Fibroblast of lung (primary cell): Measurements from ENCODE around the gene TIPRL.

Experiments
- EZH2 ChIP-seq: IDR thresholded peaks from 2 replicates; pipeline ENCODE4 v1.5.1; 2012; ENCODE audit warnings: low read length, control low read depth, mild to moderate bottlenecking; ENCODE audit errors: missing control alignments
- TF ChIP-seq, protein P1 (sequence below), 2 donors: IDR thresholded peaks in 1 of 2; conservative IDR thresholded peaks in 1 of 2; 1 replicate in 1 of 2; 2 replicates in 1 of 2; pipeline ENCODE4 v1.5.1; 2011 to 2012; ENCODE audit warnings: low read length in 2 of 2, control low read depth in 1 of 2, inconsistent platforms in 1 of 2, low read depth in 1 of 2, mild to moderate bottlenecking in 1 of 2

DNA sequence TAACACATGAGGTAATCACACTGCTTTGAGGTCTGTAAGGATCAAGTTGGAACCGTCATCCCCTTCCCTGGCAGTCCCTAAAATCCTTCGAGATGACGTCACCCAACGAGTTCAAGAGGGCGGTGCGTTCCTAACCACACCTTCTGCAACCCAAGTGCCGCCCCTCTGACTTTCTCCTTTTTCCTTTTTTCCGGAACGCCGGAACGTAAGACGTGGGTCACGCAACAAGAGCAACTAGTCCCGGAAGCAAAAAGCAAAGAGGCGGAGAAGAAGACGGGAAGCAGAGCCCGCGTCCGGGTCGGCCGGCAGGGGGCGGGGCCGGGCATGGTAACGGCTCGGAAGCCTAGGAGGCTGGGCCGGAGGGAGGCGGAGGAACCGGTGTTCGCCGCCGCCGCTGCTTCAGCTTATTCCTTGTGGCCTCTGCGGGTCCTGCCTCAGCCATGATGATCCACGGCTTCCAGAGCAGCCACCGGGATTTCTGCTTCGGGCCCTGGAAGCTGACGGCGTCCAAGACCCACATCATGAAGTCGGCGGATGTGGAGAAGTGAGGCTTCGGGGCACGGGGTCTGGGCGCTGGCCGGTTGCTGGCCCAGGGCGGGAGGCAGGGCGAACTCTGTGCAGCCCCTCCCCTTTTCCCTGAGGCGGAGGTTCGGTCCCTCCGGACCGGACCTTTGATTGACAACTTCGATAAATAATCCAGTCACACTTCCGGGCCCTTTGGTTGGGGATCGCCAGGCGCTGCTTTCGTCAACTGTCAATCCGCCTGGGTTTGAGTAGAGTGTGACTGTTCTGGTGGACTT lies at the start of gene TIPRL:
- TF ChIP-seq, protein P1, sequence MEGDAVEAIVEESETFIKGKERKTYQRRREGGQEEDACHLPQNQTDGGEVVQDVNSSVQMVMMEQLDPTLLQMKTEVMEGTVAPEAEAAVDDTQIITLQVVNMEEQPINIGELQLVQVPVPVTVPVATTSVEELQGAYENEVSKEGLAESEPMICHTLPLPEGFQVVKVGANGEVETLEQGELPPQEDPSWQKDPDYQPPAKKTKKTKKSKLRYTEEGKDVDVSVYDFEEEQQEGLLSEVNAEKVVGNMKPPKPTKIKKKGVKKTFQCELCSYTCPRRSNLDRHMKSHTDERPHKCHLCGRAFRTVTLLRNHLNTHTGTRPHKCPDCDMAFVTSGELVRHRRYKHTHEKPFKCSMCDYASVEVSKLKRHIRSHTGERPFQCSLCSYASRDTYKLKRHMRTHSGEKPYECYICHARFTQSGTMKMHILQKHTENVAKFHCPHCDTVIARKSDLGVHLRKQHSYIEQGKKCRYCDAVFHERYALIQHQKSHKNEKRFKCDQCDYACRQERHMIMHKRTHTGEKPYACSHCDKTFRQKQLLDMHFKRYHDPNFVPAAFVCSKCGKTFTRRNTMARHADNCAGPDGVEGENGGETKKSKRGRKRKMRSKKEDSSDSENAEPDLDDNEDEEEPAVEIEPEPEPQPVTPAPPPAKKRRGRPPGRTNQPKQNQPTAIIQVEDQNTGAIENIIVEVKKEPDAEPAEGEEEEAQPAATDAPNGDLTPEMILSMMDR (conservative IDR thresholded peaks at IDR 0.05 in 1 of 2, IDR thresholded peaks at IDR 0.05 in 1 of 2; ENCODE audit: low read depth in 1 of 2, low read length in 2 of 2): peak; percentile 31 to 60
- TF ChIP-seq EZH2: no peak
